HG02938 (cell line): ENCODE data around the gene GABBR2.

Experiments
- ATAC-seq: cut with Tn5 transposase; IDR thresholded peaks from one replicate; pipeline ENCODE4 v1.9.1; 2021; ENCODE audit warnings: mild to moderate bottlenecking, moderate library complexity; ENCODE audit not compliant: unreplicated experiment

The GABBR2 gene

DNA sequence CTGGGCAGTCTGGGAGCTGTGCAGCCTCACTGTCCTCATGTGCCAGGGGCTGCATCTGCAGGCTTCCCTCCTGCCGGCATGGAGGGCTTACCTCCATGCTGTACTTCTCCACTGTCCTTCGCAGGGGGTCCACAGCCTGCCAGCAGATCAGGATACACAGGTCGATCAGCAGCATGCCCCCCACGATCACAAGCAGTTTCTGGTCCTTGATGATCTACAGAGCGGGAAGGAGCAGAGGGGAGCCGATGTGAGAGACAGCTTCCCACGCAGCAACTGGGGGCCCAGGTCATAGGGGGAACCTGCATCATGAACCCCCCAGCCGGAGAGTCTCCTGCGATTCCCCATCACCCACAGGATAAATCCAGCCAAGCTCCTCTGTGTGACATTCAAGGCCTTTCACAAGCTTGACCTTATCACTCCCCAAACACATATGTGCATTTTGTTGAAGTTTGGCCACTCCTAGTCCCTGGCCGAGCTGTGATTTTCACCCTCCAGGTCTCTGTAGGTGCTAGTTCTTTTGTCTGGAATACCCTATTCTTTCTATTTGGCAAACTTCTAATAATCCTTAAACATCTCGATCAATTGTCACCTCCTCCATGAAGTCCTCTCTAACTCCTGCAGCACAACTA lies 346.0 kb downstream of the GABBR2 start:
- no peak for ATAC-seq

DNA sequence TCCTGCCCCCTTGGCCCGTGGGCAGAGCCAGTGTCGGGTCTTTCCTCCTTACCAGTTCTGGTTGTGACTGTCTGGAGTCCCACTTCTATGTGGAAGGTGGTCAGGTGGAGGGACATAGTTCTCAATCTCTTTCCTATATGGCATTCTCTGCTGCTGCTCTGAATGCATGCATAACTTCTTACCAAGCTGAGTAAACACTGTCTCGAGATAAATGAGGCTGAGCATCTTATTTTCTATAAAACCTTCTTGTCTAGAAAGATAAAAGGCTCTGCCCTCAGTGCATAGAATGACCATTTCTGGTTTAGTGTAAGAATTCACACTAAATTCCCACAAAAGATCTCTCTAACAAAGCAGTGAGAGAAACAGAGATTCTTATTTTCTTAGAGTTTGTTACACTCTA lies 347.1 kb downstream of the GABBR2 start:
- ATAC-seq: no peak

DNA sequence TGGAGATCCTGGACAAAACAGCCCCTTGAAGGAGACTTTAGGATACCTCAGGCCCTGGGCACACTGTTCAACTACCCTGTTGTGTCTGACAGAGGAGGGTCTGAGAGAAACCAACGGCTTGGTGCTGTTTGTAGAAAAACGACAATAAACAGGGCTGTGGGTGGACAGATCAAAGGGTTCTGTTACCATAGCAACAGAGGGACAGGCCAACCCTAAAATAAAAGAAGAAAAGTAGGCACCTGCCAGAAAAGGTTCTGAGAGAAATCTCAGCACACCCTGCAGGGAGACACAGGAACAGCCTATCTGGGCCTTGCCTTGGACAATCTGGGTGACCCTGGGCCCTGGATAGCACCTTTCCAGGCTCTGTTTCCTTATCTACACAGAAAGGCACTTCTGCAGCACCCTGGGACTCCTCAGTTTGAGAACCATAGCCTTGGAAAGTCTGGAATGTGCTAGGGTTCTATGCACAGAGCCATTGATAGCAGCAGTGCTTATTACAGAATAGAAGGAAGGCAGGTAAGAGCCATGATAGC lies 348.5 kb downstream of the GABBR2 start:
- ATAC-seq: no peak

DNA sequence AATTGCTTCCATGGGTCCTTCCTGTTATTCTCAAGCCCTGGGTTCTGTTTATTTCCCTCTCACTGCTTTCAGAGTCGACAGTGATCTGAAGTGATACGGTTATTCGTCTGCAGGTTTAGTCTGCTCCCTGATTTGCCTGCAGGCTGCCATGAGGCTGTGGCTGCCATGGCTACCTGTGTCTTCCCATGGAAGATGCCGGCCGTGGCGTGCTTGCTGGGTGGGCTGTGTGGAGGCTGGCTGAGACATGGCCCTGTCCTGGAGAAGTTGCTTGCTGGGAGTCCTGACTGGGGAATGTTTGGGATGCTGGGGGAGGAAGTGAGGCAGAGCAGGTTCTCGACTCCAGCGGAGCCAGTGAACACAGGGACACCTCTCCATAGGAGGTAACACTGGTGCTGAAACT lies 349.2 kb downstream of the GABBR2 start:
- ATAC-seq: no peak

DNA sequence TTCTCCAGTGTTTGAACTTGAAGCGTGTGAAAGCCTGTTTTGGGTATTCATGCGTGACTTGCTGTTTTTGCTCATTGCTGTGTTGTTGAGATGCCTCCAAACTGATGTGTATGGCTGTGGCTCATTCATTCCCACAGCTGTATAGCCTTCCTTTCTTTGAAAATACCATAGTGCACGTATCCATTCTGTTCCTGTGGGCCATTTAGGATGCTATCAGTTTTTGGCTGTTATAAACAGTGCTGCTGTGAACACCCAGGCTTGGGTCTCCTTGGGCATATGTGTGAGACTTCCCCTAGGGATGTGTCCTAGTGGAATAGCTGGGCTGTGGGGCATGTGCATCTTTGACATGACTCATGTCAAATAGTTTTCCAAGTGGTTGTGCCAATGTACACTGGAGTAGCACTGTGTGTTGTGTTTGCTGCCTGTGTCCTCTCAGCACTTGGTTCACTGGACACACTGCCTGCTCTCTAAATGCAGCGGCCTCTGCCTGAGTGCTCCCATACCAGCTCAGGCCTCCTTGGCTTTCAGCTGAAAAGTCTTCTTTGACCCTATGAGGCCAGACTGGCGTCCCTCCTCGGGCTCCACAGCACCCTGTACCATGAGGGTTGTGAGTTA lies 350.7 kb downstream of the GABBR2 start:
- ATAC-seq: no peak

DNA sequence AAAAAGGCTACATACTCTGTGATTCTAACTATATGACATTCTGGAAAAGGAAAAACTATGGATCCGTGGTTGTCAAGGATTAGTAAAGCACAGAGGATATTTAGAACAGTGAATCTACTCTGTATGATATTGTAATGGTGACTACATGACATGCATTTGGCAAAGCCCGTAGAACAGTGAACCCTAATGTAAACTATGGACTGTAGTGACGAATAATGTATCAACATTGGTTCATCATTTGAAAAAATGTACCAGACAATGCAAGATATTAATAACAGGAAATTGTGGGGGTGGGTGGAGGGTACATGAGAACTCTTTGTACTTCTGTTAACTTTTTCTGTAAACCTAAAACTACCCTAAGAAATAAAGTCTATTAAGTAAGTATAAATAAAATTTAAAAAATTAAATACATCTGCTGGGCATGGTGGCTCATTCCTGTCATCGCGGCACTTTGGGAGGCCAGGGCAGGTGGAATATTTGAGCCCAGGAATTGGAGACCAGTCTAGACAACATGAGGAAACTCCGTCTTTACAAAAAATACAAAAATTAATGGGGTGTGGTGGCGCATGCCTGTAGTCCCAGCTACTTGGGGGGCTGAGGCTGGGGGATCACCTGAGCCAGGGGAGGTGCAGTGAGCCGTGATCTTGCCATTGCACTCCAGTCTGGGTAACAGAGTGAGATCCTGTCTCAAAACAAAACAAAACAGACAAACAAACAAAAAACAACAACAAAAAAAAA lies 351.6 kb downstream of the GABBR2 start:
- ATAC-seq: no peak

DNA sequence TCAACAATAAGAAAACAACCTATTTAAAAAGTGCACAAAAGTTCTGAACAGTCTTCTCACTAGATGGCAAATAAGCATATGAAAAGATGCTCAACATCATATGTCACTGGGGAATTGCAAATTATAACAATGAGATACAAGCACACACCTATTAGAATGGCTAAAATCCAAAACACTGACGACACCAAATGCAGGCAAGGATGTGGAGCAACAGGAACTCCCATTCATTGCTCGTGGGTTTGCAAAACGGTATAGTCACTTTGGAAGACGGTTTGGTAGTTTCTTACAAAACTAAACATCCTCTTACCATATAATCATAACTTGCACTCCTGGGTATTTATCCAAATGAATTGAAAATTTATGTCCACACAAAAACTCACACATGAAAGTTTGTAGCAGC lies 352.4 kb downstream of the GABBR2 start:
- ATAC-seq: no peak

DNA sequence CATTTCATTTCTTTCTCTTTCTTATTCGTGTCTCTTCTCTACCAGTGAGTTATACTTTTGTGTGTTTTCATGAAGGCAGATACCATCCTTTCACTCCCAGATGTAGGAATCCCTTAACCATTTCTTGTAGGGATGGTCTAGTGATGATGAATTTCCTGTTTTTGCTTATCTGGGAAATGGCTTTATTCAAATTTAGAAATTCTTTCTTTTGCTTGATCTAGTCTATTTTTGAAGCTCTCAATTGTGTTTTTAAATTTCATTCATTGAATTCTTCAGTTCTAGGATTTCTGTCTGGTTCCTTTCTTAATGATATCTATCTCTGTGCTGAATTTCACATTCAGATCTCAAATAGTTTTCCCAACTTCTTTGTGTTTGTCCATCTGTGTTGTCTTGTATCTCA lies 357.4 kb downstream of the GABBR2 start:
- ATAC-seq: no peak

DNA sequence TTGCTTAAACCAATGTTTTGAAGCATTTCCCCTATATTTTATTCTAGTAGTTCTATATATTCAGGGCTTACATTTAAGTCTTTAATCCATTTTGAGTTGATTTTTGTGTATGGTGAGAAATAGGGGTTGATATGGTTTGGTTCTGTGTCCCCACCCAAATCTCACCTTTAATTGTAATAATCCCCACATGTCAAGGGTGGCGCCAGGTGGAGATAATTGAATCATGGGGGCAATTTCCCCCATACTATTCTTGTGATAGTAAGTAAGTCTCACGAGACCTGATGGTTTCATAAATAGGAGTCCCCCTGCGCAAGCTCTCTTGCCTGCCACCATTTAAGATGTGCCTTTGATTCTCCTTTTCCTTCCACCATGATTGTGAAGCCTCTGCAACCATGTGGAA lies 361.1 kb downstream of the GABBR2 start:
- no peak for ATAC-seq

DNA sequence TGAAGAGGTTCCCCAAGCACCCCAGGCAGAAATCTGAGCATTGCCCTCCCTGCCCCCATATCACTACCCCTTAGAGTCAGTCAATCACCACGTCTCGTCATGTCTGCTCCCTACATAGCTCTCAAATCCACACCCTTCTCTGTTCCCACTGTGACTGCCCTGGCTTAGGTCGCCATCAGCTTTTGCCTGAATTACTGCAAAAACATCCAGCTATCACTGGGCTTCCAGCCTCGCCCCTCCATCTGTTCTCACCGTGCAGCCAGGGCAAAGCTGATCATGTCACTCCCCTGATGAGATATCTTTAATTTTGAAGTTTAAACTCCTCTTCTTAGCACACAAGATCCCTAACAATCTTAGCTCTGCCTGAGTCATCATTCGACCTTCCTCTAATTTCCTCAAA lies 363.7 kb downstream of the GABBR2 start:
- no peak for ATAC-seq

DNA sequence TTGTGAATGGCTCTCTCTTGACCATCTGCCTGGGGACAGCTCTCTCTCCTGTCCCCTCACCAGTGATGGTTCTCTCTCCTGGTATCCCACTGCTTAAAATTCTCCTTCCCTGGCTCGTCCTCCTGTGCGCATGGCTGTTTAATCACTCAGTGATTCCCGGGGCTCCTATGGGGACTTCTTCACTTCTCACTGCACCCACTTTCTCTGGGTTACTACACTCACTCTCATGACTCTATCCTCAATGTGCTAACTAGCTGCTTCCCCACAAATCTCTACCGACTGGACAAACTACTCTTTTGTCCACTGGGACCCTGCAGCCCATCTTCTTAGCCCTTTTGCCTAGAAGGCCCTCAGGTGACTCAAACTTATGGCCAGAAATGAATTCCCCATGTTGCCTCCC lies 364.2 kb downstream of the GABBR2 start:
- ATAC-seq: no peak

DNA sequence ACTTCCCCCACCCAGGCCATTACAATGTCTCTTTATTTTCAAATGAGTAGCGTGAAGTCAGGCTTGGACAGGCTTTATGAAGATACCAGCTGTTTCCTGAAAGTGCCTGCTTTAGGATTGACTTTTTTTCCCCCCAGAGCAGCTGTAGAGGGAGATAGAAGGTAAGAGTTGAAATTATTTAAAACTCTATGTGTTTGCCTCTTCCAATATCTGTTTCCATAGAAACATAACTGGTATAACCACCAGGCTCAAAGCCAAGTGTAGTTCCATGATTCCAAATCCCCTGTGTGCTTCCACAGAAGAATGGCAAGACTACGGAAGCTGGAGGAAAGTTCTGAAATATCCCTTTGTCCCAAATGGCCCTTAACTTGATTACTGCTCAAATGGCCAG lies 365.9 kb downstream of the GABBR2 start:
- no peak for ATAC-seq

DNA sequence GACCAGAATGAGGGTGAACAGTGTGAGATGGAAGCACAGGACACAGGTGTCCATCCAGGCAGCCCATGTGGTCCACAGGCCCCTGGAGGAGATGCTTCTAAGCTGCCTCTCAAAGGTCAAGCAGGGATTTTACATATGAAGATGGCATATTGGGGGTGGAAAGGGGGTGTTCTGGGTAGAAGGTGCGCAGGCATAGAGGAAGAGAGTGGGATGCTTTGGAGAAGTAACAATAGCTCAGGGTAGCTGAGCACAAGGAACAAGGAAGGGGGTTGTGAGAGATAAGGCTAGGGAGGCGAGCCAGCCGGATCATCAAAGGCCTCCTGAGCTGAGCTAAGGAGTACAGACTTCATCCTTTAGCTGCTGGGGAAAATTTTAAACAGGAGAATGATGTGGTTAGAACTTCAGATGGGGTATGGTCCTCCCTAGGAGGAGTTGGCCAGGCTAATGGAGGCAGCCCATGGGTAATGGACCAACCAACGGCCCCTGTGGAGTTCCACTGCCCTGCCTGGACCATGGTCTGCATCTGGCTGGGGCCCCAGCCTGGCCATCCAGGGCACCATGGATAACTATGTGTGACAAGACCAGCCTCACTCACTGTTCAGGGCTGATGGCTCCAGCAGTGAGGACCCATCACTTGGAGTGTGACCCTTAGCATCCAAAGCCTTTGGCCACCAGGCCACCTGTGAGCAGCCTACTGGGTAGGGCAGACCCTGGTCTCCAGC lies 366.5 kb downstream of the GABBR2 start:
- ATAC-seq: no peak

DNA sequence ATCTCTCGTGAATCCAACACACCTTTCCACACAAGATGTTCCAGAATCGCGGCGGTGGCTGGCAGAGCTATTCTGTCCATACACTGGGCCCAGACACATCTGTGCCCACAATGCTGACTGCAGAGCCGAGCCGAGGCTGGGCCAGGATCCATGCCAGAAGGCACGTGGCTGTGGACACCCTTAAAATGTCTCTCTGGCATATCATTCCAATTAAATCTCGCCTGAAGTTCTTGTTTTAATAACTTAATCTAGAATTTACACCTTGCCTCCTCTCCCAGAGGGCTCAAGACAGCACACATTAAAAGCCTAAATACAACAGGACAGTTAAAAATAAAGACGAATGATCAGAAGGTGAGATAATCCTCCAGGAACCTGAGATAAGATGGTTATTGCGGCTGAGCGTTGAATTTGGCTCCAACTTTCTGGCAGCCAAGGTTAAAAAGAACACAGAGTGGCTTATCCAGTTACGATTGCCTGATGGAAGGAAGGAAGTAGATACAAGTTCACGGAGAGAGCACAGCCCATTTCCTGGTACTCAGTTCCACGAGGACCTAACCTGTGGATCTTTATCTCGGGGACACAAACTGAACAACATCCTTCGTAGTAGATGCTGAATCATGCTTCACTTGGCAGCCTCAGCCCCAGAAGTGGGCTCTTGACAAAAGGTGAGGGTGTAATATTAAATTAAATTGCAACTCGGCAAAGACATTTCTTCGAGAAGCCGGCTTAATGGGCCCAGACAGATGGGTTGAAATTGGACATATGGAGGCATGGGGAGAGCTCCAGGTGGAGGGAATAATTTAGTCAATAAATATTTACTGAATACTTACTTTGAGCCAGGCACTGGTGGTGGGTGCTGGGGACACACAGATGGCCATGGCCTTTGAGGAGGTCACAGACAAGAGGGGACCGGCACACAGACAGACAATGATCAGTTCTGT lies 367.3 kb downstream of the GABBR2 start:
- ATAC-seq: no peak

DNA sequence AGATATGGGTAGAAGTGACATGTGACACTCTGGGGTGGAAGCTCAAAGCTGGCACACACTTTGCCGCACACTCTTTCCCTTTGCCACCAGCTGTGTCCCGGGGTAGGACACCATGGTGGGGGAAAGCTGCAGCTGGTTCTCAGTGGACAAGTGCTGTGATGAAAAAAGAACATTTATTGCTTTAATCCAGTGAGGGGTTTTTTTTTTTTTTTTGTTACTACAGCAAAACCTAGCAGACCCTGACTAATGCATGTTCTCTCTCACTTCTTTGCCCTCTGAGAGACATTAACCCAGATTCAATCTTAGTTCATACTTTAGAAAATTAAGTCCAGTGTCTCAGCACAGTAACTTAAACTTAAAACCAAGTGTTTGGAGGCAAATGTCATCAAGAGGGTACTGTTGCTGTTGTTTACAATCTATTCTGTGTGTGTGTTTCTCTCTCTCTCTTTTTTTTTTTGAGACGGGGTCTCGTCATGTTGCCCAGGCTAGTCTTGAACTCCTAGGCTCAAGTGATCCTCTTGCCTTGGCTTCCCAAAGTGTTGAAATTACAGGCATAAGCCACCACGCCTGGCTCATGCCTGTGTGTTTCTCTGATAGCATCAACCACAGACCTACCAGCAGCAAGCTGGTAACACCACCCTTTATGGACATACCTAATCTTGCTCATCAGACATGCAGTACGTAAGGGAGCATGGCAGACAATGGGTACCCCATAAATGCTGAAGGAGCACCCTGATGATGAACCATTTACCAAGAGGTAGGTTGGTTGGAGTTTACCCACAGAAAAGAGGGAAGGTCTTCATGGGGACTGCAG lies 368.5 kb downstream of the GABBR2 start:
- ATAC-seq: no peak

DNA sequence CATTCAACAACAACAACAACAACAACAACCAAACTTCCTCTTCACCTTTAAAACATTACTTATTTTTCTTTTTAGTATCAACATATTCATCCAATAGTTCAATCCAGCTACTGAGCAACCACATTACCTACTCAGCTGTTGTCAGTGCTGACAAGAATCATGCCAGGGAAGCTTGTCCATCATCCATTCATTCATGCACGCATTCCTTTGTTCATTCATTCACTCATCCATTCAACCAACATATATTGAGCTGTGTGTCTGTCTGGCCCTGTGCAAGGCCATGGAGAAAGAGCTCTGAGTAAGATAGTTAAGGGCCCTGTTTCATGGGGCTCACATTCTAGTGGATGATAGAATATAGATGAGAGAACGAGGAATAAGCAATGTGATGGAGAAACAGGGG lies 373.1 kb downstream of the GABBR2 start:
- ATAC-seq: no peak

DNA sequence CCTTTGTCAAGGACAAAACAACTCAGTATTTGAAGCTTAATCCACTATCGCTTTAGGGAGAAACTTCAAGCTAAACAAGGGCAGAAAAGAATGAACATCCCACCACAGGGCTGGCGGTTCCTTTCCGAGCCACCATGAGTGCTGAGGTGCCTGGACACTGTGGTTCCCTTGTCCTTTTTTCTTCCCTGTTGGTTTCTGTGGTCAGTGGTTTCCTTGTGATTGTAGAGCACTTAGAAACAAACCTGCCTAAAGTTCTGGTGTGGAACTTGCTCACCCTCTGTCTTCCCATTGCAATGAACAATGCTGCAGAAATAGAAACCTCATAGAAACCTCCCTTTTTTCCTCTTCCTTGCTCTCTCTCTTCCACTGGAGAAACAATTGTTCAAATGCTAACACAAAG lies 373.9 kb downstream of the GABBR2 start:
- ATAC-seq: no peak

DNA sequence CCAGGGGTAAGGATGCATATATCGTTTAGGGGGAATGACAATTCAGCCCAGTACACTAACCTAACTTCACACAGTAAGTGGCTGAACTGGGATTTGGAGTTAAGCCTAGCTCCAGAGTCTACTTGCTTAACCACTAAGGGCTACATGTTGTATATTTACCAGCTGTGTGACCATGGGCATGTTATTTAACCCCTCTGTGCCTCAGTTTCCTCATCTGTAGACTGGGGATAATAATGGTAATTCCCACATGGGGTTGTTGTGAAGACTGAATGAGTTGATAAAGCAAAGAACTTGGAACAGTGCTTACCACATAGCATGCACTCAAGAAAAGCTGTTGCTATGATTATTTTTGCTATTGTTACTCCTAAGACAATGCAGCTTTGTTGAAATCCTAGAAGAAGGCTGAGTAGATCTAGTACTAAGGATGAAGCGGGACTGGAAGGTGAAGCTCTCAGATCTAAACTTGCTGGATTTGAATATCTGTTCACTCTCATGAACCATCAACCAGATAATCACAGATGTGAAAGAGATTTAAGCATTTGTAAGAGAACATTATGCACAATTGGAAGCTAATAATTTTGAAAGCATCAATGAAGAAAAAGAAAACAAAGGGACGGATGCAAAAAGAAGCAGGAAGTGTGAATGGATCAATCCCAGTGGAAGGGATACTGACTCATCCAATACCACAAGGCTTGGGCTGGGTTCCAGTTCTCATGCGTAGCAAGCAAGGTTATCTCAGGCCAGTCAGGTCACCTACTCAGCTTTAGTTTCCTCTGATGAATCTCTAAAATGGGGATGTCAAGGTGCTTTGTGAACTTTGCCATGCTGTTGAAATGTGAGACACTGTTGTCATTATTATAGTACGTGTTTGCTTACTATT lies 374.8 kb downstream of the GABBR2 start:
- no peak for ATAC-seq

DNA sequence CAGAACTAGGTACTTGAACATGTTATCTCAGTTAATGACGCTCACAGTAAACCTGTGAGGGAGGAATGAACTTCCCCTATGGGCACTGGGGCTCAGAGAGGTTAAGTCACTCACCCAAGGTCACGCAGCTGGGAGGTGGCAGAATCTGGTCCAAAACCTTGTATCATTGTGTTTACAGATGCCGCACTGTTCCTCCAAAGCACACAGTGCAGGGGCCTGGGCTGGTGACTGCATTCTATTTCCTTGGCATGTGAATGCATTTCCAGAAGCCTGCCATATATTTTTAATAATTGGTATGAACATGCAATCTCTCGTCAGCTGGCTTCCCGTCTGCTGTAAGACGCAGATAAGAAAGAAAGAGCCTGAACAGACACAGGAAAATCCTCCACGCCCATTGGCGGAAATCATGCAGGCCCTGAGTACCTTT lies 376.3 kb downstream of the GABBR2 start:
- ATAC-seq: no peak
